ENCODE results near the gene RAP2B.

DNA sequence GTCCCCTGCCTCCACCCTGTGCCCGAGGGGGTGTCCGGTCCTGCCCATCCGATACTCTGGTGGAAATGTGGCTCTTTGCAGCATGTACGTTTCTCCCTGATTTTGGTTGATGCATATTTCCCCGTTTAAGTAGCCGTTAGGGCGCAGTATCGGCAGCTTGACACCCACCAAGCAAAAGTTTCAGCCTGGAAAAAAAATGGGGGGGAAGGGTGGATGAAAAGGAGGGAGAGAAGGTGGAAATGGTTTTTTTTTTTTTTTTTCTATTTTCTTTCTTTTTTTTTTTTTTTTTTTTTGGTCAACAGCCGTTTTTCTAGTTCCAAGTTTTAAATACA, 1.3 kb downstream of the RAP2B start:
- TF ChIP-seq, protein P1, sequence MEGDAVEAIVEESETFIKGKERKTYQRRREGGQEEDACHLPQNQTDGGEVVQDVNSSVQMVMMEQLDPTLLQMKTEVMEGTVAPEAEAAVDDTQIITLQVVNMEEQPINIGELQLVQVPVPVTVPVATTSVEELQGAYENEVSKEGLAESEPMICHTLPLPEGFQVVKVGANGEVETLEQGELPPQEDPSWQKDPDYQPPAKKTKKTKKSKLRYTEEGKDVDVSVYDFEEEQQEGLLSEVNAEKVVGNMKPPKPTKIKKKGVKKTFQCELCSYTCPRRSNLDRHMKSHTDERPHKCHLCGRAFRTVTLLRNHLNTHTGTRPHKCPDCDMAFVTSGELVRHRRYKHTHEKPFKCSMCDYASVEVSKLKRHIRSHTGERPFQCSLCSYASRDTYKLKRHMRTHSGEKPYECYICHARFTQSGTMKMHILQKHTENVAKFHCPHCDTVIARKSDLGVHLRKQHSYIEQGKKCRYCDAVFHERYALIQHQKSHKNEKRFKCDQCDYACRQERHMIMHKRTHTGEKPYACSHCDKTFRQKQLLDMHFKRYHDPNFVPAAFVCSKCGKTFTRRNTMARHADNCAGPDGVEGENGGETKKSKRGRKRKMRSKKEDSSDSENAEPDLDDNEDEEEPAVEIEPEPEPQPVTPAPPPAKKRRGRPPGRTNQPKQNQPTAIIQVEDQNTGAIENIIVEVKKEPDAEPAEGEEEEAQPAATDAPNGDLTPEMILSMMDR (conservative IDR thresholded peaks at IDR 0.05 in 1 of 2, IDR thresholded peaks at IDR 0.05 in 1 of 2; ENCODE audit: low read depth in 1 of 2, low read length in 2 of 2) = no peak
- no peak for TF ChIP-seq EZH2 (IDR thresholded peaks at IDR 0.05; ENCODE audit: low read length, missing control alignments)
